ENCODE measurements around the gene LRFN2.

Gene LRFN2

GRCh38 chr6:40395698-40396076 lies 191.5 kb downstream of the LRFN2 start:
- DNase-seq, result no peak

GRCh38 chr6:40395066-40395697 lies 192.0 kb downstream of the LRFN2 start:
- DNase-seq, result no peak

- DNase-seq, result no peak
These were observed 192.8 kb downstream of the LRFN2 start for GRCh38 chr6:40394381-40394780.

- no peak for DNase-seq
These were observed 193.5 kb downstream of the LRFN2 start for GRCh38 chr6:40393641-40394040.

GRCh38 chr6:40392589-40392988 lies 194.6 kb downstream of the LRFN2 start:
- DNase-seq, result no peak

- no peak for DNase-seq
These were observed 195.2 kb downstream of the LRFN2 start for GRCh38 chr6:40391851-40392517.

- no peak for DNase-seq
These were observed 196.1 kb downstream of the LRFN2 start for GRCh38 chr6:40391086-40391485.

- DNase-seq, result no peak
These were observed 196.9 kb downstream of the LRFN2 start for GRCh38 chr6:40390144-40390800.

GRCh38 chr6:40389254-40389653 lies 197.9 kb downstream of the LRFN2 start:
- DNase-seq, result no peak

GRCh38 chr6:40387871-40388264 lies 199.3 kb downstream of the LRFN2 start:
- DNase-seq, result no peak

GRCh38 chr6:40387127-40387870 lies 199.9 kb downstream of the LRFN2 start:
- no peak for DNase-seq

GRCh38 chr6:40386200-40386599 lies 201.0 kb downstream of the LRFN2 start:
- no peak for DNase-seq

- no peak for DNase-seq
These were observed 203.6 kb downstream of the LRFN2 start for GRCh38 chr6:40383348-40384115.

- no peak for DNase-seq
These were observed 206.9 kb downstream of the LRFN2 start for GRCh38 chr6:40380271-40380670.

- DNase-seq, result no peak
These were observed 207.4 kb downstream of the LRFN2 start for GRCh38 chr6:40379811-40380210.

GRCh38 chr6:40378725-40379074 lies 208.5 kb downstream of the LRFN2 start:
- no peak for DNase-seq

GRCh38 chr6:40378071-40378724 lies 209.0 kb downstream of the LRFN2 start:
- DNase-seq, result no peak

GRCh38 chr6:40377173-40377806 lies 209.9 kb downstream of the LRFN2 start:
- no peak for DNase-seq

- no peak for DNase-seq
These were observed 211.0 kb downstream of the LRFN2 start for GRCh38 chr6:40376113-40376650.

- no peak for DNase-seq
These were observed 213.9 kb downstream of the LRFN2 start for GRCh38 chr6:40373267-40373666.

- DNase-seq, result no peak
These were observed 215.5 kb downstream of the LRFN2 start for GRCh38 chr6:40371621-40372020.

GRCh38 chr6:40371095-40371494 lies 216.1 kb downstream of the LRFN2 start:
- no peak for DNase-seq

Data from GF-D8 (cell line).